ENCODE measurements around the gene AGAP2. TPM values are rescaled to one million over a fixed set of nuclear protein-coding genes. Genes with fewer than 3 reads are reported as not detected.

The AGAP2 gene
- total RNA-seq, 1 experiment from 2014 or later, result 2.0 TPM

GRCh38 chr12:57763881-57764661 is 25.5 kb upstream of the AGAP2 start:
- H3K27me3 Mint-ChIP-seq (ENCODE audit: low read depth), result peaks cover 92% of the 10 kb centered on the region
- CTCF ChIA-PET, result interaction anchor here (1.1 to 5.3 kb wide), 4 partner anchors 8 to 51 kb away, joined by 3 to 80 read pairs (median 6); partner anchors contain the start of genes EEF1AKMT3, METTL1 and TSFM

DNA sequence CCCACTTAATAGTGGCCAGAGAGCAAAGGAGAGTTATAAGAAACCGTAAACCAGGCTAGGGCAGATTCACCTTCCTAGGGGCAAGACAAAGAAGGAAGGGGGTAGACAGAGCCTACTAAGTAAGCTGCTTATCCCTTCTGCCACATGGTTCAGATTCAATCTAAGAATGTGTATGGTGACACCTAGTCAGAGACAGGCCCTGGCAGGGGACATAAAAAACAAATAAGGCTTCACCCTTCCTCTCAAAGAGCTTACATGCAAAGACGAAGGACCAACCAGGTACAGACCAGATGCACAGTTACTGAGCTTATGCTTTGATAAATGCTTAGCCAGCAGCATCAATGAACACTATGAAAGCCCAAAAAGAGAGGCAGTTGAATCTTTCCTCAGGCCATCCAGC is 23.9 kb upstream of the AGAP2 start:
- DNase-seq (ENCODE audit: low spot score), result no peak
- Mint-ChIP-seq H3K4me3 (no peak overlapping the region), H3K36me3 (no peaks in the 10 kb centered on the region), H3K27ac (no peak overlapping the region), H3K9me3 (no peaks in the 10 kb centered on the region), H3K27me3 (ENCODE audit: low read depth) (peaks cover 99% of the 10 kb centered on the region), H3K4me1 (peaks cover 32% of the 10 kb centered on the region)
- TF ChIP-seq ZNF512 (CRISPR knock-in tag; IDR thresholded peaks at IDR 0.05; ENCODE audit: borderline replicate concordance), result no peak
- TF ChIP-seq NFE2L1 (CRISPR knock-in tag; IDR thresholded peaks at IDR 0.05), result no peak
- TF ChIP-seq NR1H2 (CRISPR knock-in tag; IDR thresholded peaks at IDR 0.05), result no peak
- no peak for TF ChIP-seq USF2 (CRISPR knock-in tag; IDR thresholded peaks at IDR 0.05)
- TF ChIP-seq SMAD3 (CRISPR knock-in tag; IDR thresholded peaks at IDR 0.05; ENCODE audit: borderline replicate concordance), result no peak
- no peak for TF ChIP-seq PREB (CRISPR knock-in tag; IDR thresholded peaks at IDR 0.05; ENCODE audit: borderline replicate concordance)
- no peak for TF ChIP-seq ZNF416 (CRISPR knock-in tag; IDR thresholded peaks at IDR 0.05)
- no peak for TF ChIP-seq FOXJ3 (CRISPR knock-in tag; IDR thresholded peaks at IDR 0.05; ENCODE audit: borderline replicate concordance)
- no peak for TF ChIP-seq GABPB1 (CRISPR knock-in tag; IDR thresholded peaks at IDR 0.05)
- TF ChIP-seq HMGA2 (CRISPR knock-in tag; IDR thresholded peaks at IDR 0.05), result no peak
- no peak for TF ChIP-seq GTF2I (CRISPR knock-in tag; conservative IDR thresholded peaks at IDR 0.05)
- no peak for TF ChIP-seq ETV6 (CRISPR knock-in tag; IDR thresholded peaks at IDR 0.05)
- TF ChIP-seq, protein P1, sequence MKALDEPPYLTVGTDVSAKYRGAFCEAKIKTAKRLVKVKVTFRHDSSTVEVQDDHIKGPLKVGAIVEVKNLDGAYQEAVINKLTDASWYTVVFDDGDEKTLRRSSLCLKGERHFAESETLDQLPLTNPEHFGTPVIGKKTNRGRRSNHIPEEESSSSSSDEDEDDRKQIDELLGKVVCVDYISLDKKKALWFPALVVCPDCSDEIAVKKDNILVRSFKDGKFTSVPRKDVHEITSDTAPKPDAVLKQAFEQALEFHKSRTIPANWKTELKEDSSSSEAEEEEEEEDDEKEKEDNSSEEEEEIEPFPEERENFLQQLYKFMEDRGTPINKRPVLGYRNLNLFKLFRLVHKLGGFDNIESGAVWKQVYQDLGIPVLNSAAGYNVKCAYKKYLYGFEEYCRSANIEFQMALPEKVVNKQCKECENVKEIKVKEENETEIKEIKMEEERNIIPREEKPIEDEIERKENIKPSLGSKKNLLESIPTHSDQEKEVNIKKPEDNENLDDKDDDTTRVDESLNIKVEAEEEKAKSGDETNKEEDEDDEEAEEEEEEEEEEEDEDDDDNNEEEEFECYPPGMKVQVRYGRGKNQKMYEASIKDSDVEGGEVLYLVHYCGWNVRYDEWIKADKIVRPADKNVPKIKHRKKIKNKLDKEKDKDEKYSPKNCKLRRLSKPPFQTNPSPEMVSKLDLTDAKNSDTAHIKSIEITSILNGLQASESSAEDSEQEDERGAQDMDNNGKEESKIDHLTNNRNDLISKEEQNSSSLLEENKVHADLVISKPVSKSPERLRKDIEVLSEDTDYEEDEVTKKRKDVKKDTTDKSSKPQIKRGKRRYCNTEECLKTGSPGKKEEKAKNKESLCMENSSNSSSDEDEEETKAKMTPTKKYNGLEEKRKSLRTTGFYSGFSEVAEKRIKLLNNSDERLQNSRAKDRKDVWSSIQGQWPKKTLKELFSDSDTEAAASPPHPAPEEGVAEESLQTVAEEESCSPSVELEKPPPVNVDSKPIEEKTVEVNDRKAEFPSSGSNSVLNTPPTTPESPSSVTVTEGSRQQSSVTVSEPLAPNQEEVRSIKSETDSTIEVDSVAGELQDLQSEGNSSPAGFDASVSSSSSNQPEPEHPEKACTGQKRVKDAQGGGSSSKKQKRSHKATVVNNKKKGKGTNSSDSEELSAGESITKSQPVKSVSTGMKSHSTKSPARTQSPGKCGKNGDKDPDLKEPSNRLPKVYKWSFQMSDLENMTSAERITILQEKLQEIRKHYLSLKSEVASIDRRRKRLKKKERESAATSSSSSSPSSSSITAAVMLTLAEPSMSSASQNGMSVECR (CRISPR knock-in tag; IDR thresholded peaks at IDR 0.05; ENCODE audit: borderline replicate concordance), result no peak
- TF ChIP-seq CREB1 (CRISPR knock-in tag; IDR thresholded peaks at IDR 0.05), result no peak
- TF ChIP-seq ATF1 (CRISPR knock-in tag; IDR thresholded peaks at IDR 0.05), result no peak
- TF ChIP-seq, protein P2, sequence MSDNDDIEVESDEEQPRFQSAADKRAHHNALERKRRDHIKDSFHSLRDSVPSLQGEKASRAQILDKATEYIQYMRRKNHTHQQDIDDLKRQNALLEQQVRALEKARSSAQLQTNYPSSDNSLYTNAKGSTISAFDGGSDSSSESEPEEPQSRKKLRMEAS (CRISPR knock-in tag; IDR thresholded peaks at IDR 0.05), result no peak
- no peak for TF ChIP-seq SP1 (CRISPR knock-in tag; conservative IDR thresholded peaks at IDR 0.05)
- no peak for TF ChIP-seq ZNF263 (CRISPR knock-in tag; IDR thresholded peaks at IDR 0.05; ENCODE audit: low read depth)
- TF ChIP-seq SMAD4 (CRISPR knock-in tag; IDR thresholded peaks at IDR 0.05), result no peak
- TF ChIP-seq MXD4 (CRISPR knock-in tag; IDR thresholded peaks at IDR 0.05; ENCODE audit: borderline replicate concordance), result no peak
- CTCF ChIA-PET, result no interaction called here
- no peak for ATAC-seq
- POLR2A ChIA-PET, result no interaction called here

More at GRCh38 chr12:57763881-57764661, 25.5 kb upstream of the AGAP2 start:
- peaks cover 33% of the 10 kb centered on the region for H3K4me1 Mint-ChIP-seq
- H3K4me3 Mint-ChIP-seq, result peak overlapping the region; percentile 74
- ATAC-seq (no peak), DNase-seq (ENCODE audit: low spot score) (no peak)
- POLR2A ChIA-PET, result interaction anchor here (0.8 kb wide), 1 partner anchor 12 kb away, joined by 3 read pairs; the partner anchor contains the start of gene CDK4
- no peaks in the 10 kb centered on the region for H3K9me3 Mint-ChIP-seq
- no peak overlapping the region for H3K27ac Mint-ChIP-seq
- TF ChIP-seq ZNF317 (CRISPR knock-in tag; IDR thresholded peaks at IDR 0.05; ENCODE audit: borderline replicate concordance, low read depth) (no peak), NFATC4 (CRISPR knock-in tag; IDR thresholded peaks at IDR 0.05) (no peak), GABPB1 (CRISPR knock-in tag; IDR thresholded peaks at IDR 0.05) (no peak), NR2C2 (CRISPR knock-in tag; IDR thresholded peaks at IDR 0.05) (no peak), TCF7 (CRISPR knock-in tag; IDR thresholded peaks at IDR 0.05; ENCODE audit: low read depth) (no peak), ZNF396 (CRISPR knock-in tag; IDR thresholded peaks at IDR 0.05; ENCODE audit: borderline replicate concordance) (no peak), JUN (CRISPR knock-in tag; IDR thresholded peaks at IDR 0.05) (no peak), ZNF121 (CRISPR knock-in tag; IDR thresholded peaks at IDR 0.05) (no peak), ESRRA (CRISPR knock-in tag; IDR thresholded peaks at IDR 0.05; ENCODE audit: borderline replicate concordance) (no peak), NR3C1 (CRISPR knock-in tag; conservative IDR thresholded peaks at IDR 0.05; ENCODE audit: low read depth) (no peak), CREB1 (CRISPR knock-in tag; IDR thresholded peaks at IDR 0.05) (no peak)
- H3K36me3 Mint-ChIP-seq, result peaks cover 9% of the 10 kb centered on the region
